Osteoblast (primary cell): ENCODE results near the gene NME9. TPM values are rescaled to one million over a fixed set of nuclear protein-coding genes. Genes with fewer than 3 reads are reported as not detected.

Source experiments
- DNase-seq: peaks from one replicate; pipeline ENCODE4 v3.0.0; 2011; ENCODE audit warnings: low spot score, mixed read lengths; ENCODE audit not compliant: insufficient read length; ENCODE audit errors: missing footprints
- H2AFZ ChIP-seq: 2 replicates; pipeline ENCODE4 v1.6.0; 2011; ENCODE audit warnings: mild to moderate bottlenecking, low read length
- H3K27ac ChIP-seq: 2 replicates; pipeline ENCODE4 v1.5.1; 2011; ENCODE audit warnings: mild to moderate bottlenecking, low read depth, low read length, moderate library complexity
- H3K27me3 ChIP-seq: 2 replicates; pipeline ENCODE4 v1.6.0; 2012; ENCODE audit warnings: mild to moderate bottlenecking, control low read depth, inconsistent platforms, low read length, moderate library complexity; ENCODE audit not compliant: insufficient read depth
- H3K36me3 ChIP-seq: 2 replicates; pipeline ENCODE4 v1.5.1; 2011; ENCODE audit warnings: mild to moderate bottlenecking, low read length, control low read depth, moderate library complexity; ENCODE audit not compliant: insufficient read depth
- H3K4me1 ChIP-seq: 2 replicates; pipeline ENCODE4 v1.5.1; 2011; ENCODE audit warnings: mild to moderate bottlenecking, low read length, control low read depth, moderate library complexity; ENCODE audit not compliant: insufficient read depth
- H3K4me2 ChIP-seq: 2 replicates; pipeline ENCODE4 v1.6.0; 2011; ENCODE audit warnings: mild to moderate bottlenecking, low read length; ENCODE audit not compliant: insufficient read depth
- H3K4me3 ChIP-seq: fragments of 200-600 bp; sonication (generic); 3 replicates; pipeline ENCODE4 v1.5.1; 2012; ENCODE audit warnings: mild to moderate bottlenecking, low read length, inconsistent platforms; ENCODE audit not compliant: insufficient read depth
- H3K79me2 ChIP-seq: 2 replicates; pipeline ENCODE4 v1.6.0; 2012; ENCODE audit warnings: mild to moderate bottlenecking, low read length, control low read depth, inconsistent platforms; ENCODE audit not compliant: insufficient read depth
- H3K9me3 ChIP-seq: 2 replicates; pipeline ENCODE4 v1.5.1; 2011; ENCODE audit warnings: low read depth, low read length, control low read depth
- H4K20me1 ChIP-seq: 2 replicates; pipeline ENCODE4 v1.6.0; 2012; ENCODE audit warnings: mild to moderate bottlenecking, low read length, control low read depth; ENCODE audit not compliant: insufficient read depth
- total RNA-seq: library from RNA; depleted of rRNA; stranded (reverse); fragments of >200 nt; gene quantifications from 2 replicates; pipeline ENCODE4 v1.2.3, GENCODE V29; 2012
- TF ChIP-seq, protein P1 (sequence below): IDR thresholded peaks from 2 replicates; pipeline ENCODE4 v1.5.1; 2011; ENCODE audit warnings: mild to moderate bottlenecking, low read depth, low read length, moderate library complexity; ENCODE audit errors: extremely low read depth

Gene NME9
- total RNA-seq, 1 donor: not detected

DNA sequence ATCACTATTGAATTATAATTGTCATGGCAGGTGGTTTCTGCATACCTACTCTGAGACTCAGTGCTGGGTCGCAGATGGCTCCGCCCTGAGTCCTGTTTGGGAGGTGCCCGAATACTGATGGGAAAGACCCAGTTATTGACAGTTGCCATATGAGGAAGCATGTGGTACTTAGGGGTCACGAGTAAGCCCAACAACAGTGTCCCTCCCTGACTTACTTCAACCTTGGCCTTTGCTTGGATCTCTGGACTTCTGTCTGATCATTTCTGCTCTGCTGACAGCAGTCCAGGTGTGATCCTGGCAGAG is 35.6 kb upstream of the NME9 start:
- no peak overlapping the region for H3K27ac ChIP-seq
- no peaks in the 10 kb centered on the region for H3K9me3 ChIP-seq
- H3K4me1 ChIP-seq: peaks cover 14% of the 10 kb centered on the region
- H3K27me3 ChIP-seq: no peaks in the 10 kb centered on the region
- peaks cover 44% of the 10 kb centered on the region for H3K79me2 ChIP-seq
- H3K36me3 ChIP-seq: peaks cover 3% of the 10 kb centered on the region
- peaks cover 71% of the 10 kb centered on the region for H4K20me1 ChIP-seq
- H3K4me3 ChIP-seq: no peak overlapping the region
- no peak for DNase-seq
- no peak overlapping the region for H2AFZ ChIP-seq
- TF ChIP-seq, protein P1, sequence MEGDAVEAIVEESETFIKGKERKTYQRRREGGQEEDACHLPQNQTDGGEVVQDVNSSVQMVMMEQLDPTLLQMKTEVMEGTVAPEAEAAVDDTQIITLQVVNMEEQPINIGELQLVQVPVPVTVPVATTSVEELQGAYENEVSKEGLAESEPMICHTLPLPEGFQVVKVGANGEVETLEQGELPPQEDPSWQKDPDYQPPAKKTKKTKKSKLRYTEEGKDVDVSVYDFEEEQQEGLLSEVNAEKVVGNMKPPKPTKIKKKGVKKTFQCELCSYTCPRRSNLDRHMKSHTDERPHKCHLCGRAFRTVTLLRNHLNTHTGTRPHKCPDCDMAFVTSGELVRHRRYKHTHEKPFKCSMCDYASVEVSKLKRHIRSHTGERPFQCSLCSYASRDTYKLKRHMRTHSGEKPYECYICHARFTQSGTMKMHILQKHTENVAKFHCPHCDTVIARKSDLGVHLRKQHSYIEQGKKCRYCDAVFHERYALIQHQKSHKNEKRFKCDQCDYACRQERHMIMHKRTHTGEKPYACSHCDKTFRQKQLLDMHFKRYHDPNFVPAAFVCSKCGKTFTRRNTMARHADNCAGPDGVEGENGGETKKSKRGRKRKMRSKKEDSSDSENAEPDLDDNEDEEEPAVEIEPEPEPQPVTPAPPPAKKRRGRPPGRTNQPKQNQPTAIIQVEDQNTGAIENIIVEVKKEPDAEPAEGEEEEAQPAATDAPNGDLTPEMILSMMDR: no peak
- H3K4me2 ChIP-seq: no peak overlapping the region

DNA sequence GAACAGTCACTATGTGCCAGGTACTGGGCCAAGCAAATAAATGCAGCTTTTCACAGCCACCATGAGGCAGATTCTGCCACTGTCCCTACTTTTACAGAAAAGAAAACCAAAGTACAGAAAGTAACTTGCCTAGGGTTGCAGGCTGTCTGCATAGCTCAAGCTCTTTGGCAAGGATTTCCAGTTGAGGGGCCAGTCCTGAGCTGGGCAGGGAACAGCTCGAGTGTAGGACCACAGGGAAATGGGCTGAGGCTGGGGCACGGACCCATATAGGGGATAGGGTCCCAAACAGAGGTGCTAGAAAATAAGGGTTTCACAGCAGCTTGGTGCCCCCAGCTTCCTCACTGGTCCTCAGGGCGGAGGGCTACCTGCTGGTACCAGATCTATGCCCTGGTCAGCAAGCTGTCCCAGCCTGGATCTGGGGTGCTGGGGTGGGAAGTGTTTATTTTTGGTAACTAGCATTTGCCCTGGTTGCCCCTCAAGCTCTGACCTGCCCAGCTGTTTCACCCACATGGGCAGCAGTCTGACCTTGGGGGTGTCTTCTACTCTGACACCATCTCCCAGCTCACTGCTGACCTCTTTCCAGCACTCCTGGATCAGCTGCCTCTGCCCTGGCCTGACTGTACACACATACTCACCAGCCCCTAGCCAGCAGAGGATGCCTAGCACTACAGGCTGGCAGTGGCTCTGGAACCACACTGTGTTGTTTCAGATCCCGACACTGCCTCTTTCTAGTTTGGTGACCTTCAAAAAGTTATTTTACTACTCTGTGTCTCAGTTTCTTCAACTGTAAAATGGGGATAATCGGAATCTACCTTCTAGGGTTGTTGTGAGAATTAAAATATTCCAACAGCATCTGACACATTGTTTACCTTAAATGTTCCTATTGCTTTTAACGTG is 35.0 kb upstream of the NME9 start:
- Histone ChIP-seq H3K4me1 (peaks cover 13% of the 10 kb centered on the region), H3K27me3 (no peaks in the 10 kb centered on the region), H3K4me3 (no peak overlapping the region), H3K36me3 (peaks cover 3% of the 10 kb centered on the region), H3K27ac (no peak overlapping the region), H2AFZ (no peak overlapping the region), H3K4me2 (no peak overlapping the region), H3K79me2 (peaks cover 45% of the 10 kb centered on the region), H3K9me3 (no peaks in the 10 kb centered on the region), H4K20me1 (peaks cover 76% of the 10 kb centered on the region)
- TF ChIP-seq, protein P1: no peak
- no peak for DNase-seq

DNA sequence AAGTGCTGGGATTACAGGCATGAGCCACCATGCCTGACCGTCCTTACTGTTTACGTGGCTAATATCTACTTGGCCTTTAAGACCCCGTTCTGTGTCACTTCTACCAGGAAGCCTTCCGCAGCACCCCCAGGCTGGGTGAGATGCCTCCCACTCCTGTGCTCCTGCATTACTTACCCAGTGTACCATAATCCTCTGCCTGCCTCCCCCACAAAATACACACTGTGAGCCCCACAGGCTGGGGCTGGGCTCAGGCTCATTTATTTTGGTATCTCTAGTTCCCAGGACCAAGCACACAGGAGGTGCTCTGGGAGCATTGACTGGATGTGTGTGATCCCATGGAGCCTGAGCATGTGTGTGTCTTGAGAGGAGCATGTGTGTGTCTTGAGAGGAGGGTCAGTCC is 33.7 kb upstream of the NME9 start:
- DNase-seq: no peak
- H3K4me3 ChIP-seq: no peak overlapping the region
- peaks cover 8% of the 10 kb centered on the region for H3K4me1 ChIP-seq
- peaks cover 6% of the 10 kb centered on the region for H3K36me3 ChIP-seq
- peaks cover 75% of the 10 kb centered on the region for H4K20me1 ChIP-seq
- peaks cover 34% of the 10 kb centered on the region for H3K79me2 ChIP-seq
- no peaks in the 10 kb centered on the region for H3K9me3 ChIP-seq
- no peak overlapping the region for H3K27ac ChIP-seq
- TF ChIP-seq, protein P1: no peak
- no peak overlapping the region for H2AFZ ChIP-seq
- H3K4me2 ChIP-seq: no peak overlapping the region
- no peaks in the 10 kb centered on the region for H3K27me3 ChIP-seq

DNA sequence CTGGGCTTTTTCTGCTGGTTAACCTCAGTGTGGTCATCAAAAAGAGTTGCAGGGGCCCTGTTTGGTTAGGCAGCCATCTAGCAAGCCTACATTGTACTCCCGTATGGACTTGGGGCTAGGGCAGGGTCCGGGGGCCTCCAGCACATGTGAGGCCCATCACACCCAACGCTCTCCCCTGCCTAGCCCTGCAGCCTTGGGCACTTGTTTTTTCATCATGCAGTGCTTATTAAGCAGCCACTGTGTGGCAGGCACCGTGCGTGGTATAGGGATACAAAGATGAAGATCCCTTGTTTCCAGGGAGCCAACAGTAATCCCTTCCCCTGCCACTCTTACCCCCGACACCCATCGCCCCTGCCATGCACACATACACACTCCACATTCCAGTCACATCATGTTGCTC is 32.9 kb upstream of the NME9 start:
- Histone ChIP-seq H3K9me3 (no peaks in the 10 kb centered on the region), H3K36me3 (peaks cover 6% of the 10 kb centered on the region), H3K27me3 (no peaks in the 10 kb centered on the region), H3K4me3 (no peak overlapping the region), H2AFZ (no peak overlapping the region), H3K27ac (no peak overlapping the region), H3K4me1 (peaks cover under 1% of the 10 kb centered on the region), H4K20me1 (peaks cover 67% of the 10 kb centered on the region), H3K79me2 (peaks cover 36% of the 10 kb centered on the region), H3K4me2 (no peak overlapping the region)
- TF ChIP-seq, protein P1: no peak
- no peak for DNase-seq
